ENCODE measurements around the gene YY1. TPM values are rescaled to one million over a fixed set of nuclear protein-coding genes. Genes with fewer than 3 reads are reported as not detected.

YY1 gene
- total RNA-seq, 1 donor from 2014 or later, result 87.5 TPM

DNA sequence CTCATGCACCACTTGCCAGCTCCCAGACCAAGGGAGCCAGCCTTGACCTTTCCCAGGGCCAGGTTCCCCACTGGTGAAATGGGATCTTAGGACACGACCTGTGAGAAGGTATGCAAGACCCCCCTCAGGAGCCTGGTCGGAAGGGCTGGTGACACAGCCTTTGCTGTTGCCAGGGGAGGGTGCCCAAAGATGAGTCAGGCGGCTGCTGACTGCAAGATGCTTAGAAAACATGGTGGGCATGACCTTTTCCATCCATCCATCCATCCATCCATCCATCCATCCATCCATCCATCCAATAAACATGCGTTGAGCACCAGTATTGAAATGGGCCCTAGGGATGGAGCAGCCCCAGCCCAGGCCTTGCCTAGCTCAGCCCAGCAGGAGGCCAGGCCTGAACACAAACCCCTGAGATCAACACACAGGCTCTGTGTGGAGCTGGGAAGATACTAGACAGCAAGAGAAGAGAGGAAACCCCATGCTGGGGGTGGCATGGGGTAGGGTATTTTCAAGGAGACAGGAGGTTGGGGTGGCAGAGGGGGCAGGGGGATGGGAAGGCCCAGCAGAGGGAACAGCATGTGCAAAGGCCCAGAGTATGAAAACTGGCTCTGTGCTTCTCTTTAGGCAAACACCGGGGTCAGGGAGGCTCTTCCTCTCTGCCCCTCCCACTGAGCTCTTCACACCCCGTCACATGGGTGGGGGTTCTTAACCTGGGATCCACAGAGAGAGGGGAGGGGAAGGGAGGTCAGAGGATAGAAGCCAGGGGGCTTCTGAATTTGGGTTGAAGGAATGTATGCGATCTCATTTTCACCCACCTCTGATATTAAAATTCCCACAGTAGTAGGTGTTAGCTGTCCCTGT lies 26.2 kb upstream of the YY1 start:
- no peaks in the 10 kb centered on the region for H3K27me3 ChIP-seq (ENCODE audit: insufficient read depth, low read length)
- no peak overlapping the region for H2AFZ ChIP-seq (ENCODE audit: low read depth, low read length)
- peak overlapping the region; percentile 54 for H3K4me3 Mint-ChIP-seq (ENCODE audit: unreplicated experiment)
- H3K27ac Mint-ChIP-seq (ENCODE audit: unreplicated experiment), result no peak overlapping the region
- no peak overlapping the region for H3K27ac ChIP-seq (ENCODE audit: low read depth, low read length)
- no peak for DNase-seq (ENCODE audit: low read depth)
- no peak for FAIRE-seq
- no peaks in the 10 kb centered on the region for H3K9me3 Mint-ChIP-seq (ENCODE audit: unreplicated experiment)
- H3K27me3 Mint-ChIP-seq (ENCODE audit: low read depth, unreplicated experiment), result no peaks in the 10 kb centered on the region
- H3K36me3 ChIP-seq (ENCODE audit: insufficient read depth, low read length), result no peaks in the 10 kb centered on the region
- no peaks in the 10 kb centered on the region for H3K4me1 Mint-ChIP-seq (ENCODE audit: low read depth, unreplicated experiment)
- no peak overlapping the region for H3K4me3 ChIP-seq (ENCODE audit: insufficient read depth, low read depth, low read length)
- H3K79me2 ChIP-seq (ENCODE audit: insufficient read depth, low read length), result no peaks in the 10 kb centered on the region
- H3K36me3 Mint-ChIP-seq (ENCODE audit: low read depth, unreplicated experiment), result peaks cover 2% of the 10 kb centered on the region
- H3K9ac ChIP-seq (ENCODE audit: low read length), result no peak overlapping the region
- no peaks in the 10 kb centered on the region for H3K4me1 ChIP-seq (ENCODE audit: insufficient read depth, low read length)
- TF ChIP-seq, protein P1, sequence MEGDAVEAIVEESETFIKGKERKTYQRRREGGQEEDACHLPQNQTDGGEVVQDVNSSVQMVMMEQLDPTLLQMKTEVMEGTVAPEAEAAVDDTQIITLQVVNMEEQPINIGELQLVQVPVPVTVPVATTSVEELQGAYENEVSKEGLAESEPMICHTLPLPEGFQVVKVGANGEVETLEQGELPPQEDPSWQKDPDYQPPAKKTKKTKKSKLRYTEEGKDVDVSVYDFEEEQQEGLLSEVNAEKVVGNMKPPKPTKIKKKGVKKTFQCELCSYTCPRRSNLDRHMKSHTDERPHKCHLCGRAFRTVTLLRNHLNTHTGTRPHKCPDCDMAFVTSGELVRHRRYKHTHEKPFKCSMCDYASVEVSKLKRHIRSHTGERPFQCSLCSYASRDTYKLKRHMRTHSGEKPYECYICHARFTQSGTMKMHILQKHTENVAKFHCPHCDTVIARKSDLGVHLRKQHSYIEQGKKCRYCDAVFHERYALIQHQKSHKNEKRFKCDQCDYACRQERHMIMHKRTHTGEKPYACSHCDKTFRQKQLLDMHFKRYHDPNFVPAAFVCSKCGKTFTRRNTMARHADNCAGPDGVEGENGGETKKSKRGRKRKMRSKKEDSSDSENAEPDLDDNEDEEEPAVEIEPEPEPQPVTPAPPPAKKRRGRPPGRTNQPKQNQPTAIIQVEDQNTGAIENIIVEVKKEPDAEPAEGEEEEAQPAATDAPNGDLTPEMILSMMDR (IDR thresholded peaks at IDR 0.05; ENCODE audit: insufficient read depth, low read depth, low read length), result no peak
- no peak for TF ChIP-seq EZH2 (IDR thresholded peaks at IDR 0.05; ENCODE audit: insufficient read depth, low read length)
- no peaks in the 10 kb centered on the region for H4K20me1 ChIP-seq (ENCODE audit: insufficient read depth, low read length)
- H3K9me3 ChIP-seq (ENCODE audit: insufficient read depth, low read depth, low read length), result no peaks in the 10 kb centered on the region
- no peak overlapping the region for H3K4me2 ChIP-seq (ENCODE audit: low read length)

DNA sequence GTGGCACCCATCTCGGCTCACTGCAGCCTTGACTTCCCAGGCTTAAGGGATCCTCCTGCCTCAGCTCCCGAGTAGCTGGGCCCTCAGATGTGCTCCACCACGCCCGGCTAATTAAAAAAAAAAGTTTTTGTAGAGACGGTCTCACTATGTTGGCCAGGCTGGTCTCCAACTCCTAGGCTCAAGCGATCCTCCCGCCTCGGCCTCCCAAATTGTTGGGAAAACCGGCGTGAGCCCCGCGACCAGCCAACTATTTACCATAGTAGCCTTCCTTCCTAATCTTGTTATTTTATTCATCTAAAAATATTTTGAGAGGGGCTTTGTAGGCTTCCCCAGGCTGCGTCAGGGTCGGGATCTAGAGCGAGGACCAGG lies 25.4 kb upstream of the YY1 start:
- Histone ChIP-seq H3K9ac (ENCODE audit: low read length) (peak overlapping the region; percentile 90), H3K9me3 (ENCODE audit: insufficient read depth, low read depth, low read length) (no peaks in the 10 kb centered on the region), H3K4me2 (ENCODE audit: low read length) (peak overlapping the region; percentile 97), H2AFZ (ENCODE audit: low read depth, low read length) (peak overlapping the region; percentile 97), H3K4me1 (ENCODE audit: insufficient read depth, low read length) (no peaks in the 10 kb centered on the region), H3K4me3 (ENCODE audit: insufficient read depth, low read depth, low read length) (peak overlapping the region; percentile 64), H4K20me1 (ENCODE audit: insufficient read depth, low read length) (no peaks in the 10 kb centered on the region), H3K27ac (ENCODE audit: low read depth, low read length) (no peak overlapping the region), H3K27me3 (ENCODE audit: insufficient read depth, low read length) (no peaks in the 10 kb centered on the region), H3K36me3 (ENCODE audit: insufficient read depth, low read length) (no peaks in the 10 kb centered on the region), H3K79me2 (ENCODE audit: insufficient read depth, low read length) (no peaks in the 10 kb centered on the region)
- no peak for DNase-seq (ENCODE audit: low read depth)
- no peak for FAIRE-seq
- Mint-ChIP-seq H3K9me3 (ENCODE audit: unreplicated experiment) (no peaks in the 10 kb centered on the region), H3K27me3 (ENCODE audit: low read depth, unreplicated experiment) (no peaks in the 10 kb centered on the region), H3K4me1 (ENCODE audit: low read depth, unreplicated experiment) (no peaks in the 10 kb centered on the region), H3K27ac (ENCODE audit: unreplicated experiment) (peak overlapping the region; percentile 69), H3K36me3 (ENCODE audit: low read depth, unreplicated experiment) (peaks cover 2% of the 10 kb centered on the region), H3K4me3 (ENCODE audit: unreplicated experiment) (peak overlapping the region; percentile 78)
- no peak for TF ChIP-seq EZH2 (IDR thresholded peaks at IDR 0.05; ENCODE audit: insufficient read depth, low read length)
- TF ChIP-seq, protein P1 (IDR thresholded peaks at IDR 0.05; ENCODE audit: insufficient read depth, low read depth, low read length), result no peak

All from astrocyte (in vitro differentiated cells and primary cell).